Kidney glomerular epithelial cell (primary cell): ENCODE results near the gene PLEKHB1.

Experiments used
- DNase-seq: peaks from one replicate; lab custom pipeline; 2025; lab: John Stamatoyannopoulos, UW

PLEKHB1 gene, protein sequence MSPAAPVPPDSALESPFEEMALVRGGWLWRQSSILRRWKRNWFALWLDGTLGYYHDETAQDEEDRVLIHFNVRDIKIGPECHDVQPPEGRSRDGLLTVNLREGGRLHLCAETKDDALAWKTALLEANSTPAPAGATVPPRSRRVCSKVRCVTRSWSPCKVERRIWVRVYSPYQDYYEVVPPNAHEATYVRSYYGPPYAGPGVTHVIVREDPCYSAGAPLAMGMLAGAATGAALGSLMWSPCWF

DNA sequence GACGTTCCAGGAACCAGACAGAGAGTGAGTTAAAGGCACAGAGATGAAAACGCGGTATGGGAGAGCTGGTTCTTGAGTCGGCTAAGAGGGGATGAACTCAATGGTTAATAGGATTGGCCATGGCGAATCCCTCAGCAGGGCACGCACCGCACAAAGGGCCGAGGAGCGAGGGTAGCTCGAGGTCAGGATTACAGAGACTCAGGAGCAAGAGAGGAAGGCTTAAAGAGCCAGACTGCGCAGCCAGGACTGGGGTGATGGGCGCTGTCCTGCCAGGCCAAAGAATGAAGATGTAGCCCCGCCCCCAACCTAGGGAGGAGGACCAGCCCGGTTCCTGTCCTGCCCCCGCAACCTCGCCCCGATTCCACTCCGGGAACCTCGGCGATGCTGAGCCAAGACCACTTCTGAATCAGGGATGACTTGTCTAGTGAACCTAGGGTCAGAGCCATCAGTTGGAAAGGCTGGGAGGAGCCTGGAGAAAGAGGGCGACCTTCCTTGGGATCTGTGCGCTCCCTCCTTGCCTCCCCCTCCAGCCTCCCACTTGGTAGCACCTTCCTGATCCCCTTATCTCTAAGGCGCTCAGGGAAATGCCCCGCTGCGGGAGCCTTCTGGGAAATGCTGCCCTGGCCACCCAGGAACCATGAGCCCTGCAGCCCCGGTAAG lies at the start of gene PLEKHB1:
PLEKHB1 (plus strand) TSS at position 610 of the 660 bp plus-strand sequence; CDS start at position 638, 28 bp downstream.
- DNase-seq: no peak

DNA sequence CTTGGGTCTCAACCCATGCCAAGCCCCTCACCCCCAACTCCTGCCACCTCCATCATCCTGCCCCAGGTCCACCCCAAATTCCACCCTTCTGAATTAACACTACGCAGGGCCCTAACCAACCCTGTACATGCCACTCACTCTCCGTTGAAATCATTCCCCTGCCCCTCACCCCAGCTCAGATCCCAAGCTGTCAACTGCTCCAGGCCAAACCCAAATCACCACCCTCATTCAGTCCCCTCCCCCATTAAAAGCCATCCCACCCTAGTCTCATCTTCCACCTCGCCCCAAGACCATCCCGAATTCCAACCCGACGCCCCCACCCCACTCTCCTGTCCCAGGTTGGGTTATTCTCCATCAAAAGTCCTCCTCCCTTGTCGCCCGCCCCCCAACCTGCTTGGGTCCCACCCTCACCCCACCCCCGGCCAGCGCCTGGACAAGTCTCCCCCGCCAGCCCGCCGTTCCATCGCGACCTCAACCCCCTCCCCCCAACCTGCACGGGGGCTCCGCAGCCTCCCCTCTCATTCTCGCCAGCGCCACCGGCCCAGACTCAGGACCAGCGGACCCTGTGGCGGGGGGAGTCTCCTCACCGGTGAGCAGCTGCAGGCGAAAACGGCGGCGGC lies 48.9 kb upstream of the PLEKHB1 start:
- DNase-seq: no peak

DNA sequence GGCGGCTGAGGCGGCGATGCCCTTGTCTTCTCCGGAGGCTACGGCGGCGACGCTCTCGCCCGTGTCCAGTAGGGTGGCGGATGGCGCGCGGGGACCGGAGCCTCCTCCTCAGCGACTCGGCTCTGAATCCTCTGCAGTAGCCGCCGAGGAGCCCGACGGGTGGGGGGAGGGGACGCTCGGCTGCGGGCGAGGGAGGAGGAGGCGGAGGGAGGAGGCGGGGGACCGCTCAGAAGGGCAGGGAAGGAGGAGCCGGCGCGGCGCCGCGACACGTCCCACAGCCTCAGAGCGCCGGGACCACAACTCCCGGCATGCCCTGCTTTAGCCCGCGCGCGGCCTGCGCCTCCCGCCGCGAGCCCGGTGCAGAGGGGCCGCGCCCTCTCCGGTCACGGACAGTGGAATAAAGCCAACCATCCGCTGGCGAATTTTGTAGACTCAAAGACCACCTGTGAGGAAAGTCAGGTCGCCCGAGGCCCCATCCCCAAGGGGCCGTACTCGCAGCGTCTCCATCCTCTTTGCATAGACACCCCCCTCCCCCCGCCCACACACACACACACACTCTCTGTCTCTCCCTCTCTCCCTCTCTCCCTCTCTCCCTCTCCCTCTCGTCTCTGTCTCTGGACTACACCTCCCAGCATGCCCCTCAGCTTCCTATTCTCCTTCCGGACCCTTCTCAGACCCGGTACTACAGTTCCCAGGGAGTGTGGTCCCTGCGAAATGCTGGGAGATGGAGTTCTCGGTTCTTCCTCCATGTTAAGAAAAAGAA lies 48.2 kb upstream of the PLEKHB1 start, which contains the start of gene FAM168A:
FAM168A (minus strand) TSS at position 157 of the 763 bp plus-strand sequence. CDS start 129,638 bp downstream, outside the sequence.
- peak; percentile 94 for DNase-seq

DNA sequence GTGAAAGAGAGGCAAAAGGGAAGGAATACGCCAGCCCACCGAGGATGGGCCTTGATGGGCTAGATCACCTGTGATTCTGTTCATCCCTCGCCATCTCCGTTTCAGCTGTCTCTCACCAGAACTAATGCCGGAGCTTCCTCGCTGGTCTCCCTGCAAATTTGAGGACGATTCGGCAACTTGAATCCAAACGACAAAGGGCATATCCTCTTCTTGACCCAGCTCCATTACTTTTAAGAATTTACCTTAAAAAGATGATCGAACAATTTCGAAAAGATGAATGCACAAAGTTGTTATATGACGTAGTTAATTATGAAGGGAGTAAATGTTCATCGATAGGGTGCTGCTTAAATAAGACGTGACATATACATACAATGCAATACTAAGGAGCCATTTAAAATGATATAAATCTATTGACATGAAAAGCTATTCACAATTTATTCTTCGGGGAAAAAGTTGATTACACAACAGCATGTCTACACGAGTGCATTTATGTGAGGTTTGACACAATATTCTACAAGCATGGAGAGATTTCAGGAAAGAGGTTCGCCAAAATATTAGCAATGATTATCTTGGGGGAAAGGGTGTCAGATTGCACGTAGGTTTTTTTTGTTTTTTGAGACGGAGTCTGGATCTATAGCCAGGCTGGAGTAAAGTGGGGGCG lies 47.5 kb upstream of the PLEKHB1 start:
- no peak for DNase-seq

DNA sequence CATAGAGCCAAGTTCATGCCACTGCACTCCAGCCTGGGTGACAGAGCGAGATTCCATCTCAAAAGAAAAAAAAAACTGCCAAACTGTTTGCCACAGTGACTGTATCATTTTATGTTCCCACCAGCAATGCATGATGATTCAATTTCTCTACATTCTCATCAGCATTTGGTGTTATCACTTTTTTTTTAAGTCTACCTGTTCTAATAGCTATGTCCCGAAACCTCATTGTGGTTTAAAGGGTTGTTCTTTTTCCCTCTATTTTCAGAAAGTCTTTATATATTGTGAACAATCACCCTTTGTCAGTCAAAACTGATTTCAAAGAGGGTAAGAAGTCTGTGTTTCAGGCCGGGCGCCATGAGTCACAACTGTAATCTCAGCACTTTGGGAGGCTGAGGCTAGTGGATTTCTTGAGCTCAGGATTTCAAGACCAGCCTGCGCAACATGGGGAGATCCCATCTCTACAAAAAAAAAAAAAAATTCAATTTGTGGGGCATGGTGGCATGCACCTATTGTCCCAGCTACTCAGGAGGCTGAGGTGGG lies 33.7 kb upstream of the PLEKHB1 start:
- no peak for DNase-seq

DNA sequence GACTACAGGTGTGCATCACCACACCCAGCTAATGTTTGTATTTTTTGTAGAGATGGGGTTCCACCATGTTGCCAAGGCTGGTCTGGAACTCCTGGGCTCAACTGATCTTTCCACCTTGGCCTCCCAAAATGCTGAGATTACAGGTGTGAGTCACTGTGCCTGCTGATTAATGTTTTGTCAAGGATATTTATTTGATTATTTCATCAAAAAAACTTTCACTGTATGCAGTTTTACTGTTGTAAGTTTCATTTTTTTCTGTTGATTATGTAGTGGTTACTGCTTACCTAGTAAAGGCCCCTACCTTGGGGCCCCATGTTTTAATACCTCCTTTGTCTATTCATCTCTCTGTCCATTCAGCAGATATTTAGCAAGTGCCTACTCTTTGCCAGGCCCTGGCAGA lies 31.8 kb upstream of the PLEKHB1 start:
- no peak for DNase-seq

DNA sequence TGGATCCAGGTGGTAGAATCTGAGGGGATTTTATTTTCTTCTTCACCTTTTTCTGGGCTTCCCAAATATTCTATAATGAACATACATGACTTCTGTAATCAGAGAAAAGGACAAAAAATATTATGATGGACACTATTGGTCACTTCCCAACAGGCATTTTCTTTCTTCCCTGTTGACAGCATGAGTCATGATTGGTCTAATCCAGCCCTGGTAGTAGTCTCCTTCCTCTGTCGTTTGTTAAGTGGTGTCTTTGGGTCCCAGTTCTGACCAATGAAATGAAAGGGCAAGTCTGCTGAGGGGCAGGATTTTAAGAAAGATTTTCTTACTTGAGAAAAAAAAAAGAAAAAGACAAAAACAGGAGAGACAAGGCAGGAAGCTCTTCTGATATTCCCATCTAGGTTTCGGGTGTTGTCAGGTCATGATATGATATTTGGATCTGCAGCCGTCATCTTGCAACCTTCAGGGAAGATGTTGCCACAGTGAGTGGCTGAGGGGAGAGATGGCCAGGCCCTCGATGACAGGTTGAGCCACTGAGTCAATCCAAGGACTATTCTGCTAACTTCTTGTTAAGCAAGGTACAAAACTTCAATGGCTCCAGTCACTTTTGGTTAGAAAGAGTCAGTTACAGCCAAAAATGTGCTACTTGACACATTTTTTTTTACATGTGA lies 23.3 kb upstream of the PLEKHB1 start:
- no peak for DNase-seq

DNA sequence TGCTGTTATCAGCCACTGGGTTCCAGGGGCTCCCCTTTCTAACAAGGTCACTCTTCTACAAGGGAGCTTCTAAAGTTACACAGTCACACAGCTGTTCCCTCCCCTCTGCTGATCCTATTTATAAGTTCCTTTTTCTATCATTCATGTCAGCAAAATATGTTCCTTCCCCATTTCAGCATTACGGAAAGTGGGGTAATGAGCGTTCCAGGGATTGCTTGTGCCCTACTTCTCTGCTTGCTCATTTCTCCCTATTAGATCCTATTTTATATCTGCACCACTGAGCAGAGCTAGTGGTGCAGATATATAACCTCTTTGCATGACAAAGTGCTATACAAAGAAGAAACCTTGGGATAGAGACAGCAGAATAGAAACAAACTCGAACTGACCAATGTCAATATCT lies 22.7 kb upstream of the PLEKHB1 start:
- DNase-seq: no peak

DNA sequence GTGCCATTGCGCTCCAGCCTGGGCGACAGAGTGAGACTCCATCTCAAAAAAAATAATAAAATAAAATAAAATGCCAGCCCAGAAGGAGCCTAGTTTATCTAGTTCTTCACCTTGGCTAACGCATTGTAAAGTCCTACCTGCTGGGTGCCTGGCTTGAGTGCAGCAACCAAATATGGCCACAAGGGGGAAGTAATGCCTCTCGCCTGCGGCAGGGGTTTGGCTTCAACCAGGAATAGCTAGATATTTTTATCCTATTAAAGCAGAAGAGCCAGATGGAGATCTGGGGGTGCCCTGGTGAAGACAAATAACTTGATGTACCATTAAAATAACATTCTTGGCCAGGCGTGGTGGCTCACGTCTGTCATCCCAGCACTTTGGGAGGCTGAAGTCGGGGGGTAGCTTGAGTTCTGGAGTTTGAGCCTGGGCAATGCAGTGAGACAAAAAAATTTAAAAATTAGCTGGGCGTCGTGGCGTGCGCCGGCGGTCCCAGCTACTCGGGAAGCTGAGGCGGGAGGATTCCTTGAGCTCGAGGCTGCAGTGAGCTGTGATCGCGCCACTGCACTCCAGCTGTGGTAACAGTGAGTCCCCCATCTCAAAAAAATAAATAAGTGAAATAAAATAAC lies 20.6 kb upstream of the PLEKHB1 start:
- DNase-seq: peak; percentile 55

DNA sequence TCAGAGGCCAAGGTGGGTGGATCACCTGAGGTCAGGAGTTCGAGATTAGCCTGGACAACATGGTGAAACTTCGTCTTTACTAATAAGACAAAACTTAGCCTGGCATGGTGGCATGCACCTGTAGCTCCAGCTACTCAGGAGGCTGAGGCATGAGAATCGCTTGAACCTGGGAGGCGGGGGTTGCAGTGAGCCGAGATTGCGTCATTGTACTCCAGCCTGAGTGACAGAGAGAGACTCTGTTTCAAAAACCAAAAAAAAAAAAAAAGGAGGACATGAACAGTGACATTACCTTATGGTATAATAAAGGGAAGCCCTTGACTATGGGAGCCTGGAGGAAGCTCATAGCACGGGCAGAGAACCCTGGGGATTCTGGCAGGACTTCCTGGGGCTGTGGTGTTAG lies 16.5 kb upstream of the PLEKHB1 start:
- DNase-seq: no peak

DNA sequence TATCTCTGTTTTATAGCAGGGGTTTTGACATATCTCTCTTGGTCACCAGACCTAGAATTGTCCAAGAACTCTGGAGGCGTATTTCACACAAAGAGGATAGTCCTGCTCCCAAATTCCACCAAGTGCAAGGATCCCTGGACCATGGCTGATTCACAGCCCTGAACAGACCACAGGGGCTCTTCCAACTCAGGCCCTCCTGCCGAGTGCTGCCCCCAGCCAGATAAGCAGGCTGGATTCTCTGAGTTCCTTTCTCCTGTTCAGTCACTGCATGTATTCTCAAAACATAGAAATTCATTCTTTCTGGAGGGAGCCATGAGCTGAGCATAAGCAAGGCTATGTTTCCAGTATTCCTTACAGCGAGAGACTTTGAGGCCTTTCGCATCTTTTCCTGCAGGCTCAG lies 13.4 kb upstream of the PLEKHB1 start:
- DNase-seq: no peak

DNA sequence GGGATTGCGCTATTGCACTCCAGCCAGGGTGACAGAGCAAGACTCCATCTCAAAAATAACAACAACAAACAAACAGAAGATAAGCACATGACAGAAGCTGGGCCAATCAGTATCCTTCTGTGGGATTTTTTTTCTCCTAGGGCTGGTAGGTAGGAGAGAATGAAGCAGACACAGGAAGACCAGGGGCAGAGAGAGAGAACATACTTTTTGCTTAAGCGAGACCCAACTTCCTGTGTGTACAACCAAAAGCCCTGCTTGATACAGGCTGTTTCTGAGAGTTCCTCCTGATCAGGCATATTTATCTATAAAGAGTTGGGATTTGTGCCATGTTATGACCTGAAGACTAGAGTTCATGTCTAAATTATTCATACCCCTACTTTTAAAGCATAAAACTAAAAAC lies 12.4 kb upstream of the PLEKHB1 start:
- DNase-seq: no peak

DNA sequence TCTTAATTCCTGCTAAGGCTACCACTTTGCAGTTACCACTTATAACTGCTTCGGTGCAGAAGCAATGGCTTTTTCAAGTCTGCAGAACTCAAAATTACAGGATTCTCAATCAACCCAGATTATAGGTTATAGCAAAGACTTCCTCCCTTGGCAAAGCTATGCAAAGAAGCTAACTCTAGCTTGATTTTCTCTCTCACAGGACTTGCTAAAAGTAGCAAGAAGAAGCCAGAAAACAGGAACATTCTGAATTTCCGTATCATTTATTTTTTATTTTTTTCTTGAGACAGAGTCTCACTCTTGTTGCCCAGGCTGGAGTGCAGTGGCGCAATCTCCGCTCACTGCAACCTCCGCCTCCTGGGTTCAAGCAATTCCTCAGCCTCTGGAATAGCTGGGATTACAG lies 10.7 kb upstream of the PLEKHB1 start:
- DNase-seq: no peak

DNA sequence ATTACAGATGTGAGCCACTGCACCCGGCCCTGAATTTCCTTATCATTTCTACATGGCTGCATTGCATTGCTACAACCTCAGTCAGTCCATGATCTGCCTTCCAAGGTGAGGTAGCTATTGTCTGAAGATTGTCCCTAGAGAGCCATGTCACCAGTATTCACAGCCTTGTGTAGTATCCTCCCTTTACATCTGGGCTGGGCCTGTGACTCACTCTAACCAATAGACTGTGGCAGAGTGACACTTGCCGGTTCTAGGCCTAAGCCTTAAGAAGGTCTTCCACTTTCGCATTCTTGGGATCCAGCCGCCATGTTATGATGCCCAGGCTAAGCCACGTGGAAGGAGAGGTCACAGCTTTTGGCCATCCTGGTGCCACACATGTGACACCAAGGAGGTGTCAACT lies 10.1 kb upstream of the PLEKHB1 start:
- no peak for DNase-seq

DNA sequence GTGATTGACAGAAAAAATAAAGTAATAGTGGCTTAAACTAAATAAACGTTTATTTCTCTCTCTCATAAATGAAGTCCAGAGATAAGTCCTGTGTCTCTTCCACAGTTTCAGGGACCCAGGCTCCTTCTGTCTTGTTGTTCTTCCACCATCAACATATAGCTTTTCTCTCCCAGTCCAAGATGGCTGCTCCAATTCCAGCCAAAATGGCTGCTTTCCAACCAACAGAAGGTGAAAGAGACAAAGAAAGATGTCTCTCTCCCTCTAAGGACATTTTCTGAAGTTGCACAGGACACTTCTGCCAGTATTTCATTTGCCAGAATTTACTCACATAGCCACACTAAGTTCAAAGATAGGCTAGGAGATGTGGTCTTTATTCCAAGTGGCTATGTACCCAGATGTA lies 9.4 kb upstream of the PLEKHB1 start:
- DNase-seq: no peak

DNA sequence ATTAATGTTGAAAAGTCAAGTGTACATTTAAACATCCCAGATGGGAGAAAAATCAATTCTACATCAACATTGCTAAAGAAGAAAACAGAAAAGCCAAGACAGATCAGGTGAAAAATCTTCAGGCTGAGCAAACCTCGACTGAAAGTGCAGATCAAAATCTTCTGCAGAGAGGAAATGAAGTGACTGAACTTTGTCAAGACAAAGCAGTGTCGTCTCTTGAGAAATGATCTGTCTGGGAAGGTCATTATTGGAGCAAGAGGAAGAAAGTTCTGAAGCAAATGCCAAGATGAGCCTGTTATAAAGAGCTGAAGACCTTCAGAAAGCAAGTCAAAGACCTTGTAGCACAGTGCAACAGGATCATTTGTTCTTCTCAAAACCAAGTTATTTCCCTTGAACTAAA lies 5.8 kb upstream of the PLEKHB1 start:
- DNase-seq: no peak

DNA sequence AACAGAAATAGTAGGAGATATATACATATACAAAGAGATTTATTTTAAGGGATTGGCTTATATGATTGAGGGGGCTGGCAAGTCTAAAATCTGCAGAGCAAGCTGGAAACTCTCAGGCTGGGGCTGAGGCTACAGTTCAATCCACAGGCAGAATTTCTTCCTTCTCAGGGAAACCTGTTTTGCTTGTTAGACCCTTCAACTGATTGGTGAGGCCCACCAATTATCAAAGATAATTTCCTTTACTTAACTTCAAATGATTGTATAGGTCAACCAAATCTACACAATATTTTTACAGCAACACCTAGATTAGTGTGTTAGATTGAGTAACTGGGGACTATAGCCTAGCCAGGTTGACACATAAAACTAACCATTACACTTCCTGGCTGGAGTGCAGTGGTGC lies 4.7 kb upstream of the PLEKHB1 start:
- no peak for DNase-seq

DNA sequence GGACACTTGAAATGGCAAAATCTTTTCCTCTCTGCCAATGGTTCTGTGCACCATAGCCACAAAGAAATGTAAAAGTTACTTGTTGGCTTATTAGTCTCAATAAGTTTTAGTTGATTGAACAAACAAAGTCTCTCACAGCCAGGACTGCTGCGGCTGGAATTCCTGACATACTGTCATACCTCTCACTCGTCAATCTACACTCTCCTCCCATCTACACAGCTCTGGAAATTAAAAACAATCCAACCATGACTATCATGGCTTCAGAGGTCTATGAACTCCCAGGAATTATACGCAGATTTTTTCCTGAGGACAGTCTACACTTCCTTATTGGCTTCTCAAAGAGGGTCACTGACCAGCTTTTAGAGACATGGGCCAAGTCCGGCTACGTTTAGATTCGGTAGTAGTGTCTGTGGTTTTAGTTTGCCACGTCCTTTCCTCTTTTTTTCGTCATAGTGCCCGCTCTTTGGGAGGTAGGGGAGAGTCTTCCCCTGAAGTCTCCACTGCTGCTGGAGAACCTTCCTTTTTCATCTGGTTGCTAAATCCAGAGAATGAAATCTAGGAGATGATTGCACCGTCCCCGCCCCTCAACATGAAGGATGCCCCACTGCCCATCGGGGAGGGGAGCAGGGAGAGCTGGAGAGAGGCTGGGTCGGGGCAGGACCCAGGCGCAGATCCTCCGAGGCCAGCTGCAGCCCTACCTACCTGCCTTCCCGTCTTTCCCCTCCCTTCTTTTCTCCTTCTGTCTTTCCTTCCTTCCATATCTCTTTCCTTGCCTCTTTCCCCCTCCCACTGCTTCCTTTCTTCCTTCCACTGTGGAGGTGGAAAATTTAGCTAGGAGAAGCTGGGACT lies 1.0 kb upstream of the PLEKHB1 start:
- DNase-seq: peak; percentile 27

DNA sequence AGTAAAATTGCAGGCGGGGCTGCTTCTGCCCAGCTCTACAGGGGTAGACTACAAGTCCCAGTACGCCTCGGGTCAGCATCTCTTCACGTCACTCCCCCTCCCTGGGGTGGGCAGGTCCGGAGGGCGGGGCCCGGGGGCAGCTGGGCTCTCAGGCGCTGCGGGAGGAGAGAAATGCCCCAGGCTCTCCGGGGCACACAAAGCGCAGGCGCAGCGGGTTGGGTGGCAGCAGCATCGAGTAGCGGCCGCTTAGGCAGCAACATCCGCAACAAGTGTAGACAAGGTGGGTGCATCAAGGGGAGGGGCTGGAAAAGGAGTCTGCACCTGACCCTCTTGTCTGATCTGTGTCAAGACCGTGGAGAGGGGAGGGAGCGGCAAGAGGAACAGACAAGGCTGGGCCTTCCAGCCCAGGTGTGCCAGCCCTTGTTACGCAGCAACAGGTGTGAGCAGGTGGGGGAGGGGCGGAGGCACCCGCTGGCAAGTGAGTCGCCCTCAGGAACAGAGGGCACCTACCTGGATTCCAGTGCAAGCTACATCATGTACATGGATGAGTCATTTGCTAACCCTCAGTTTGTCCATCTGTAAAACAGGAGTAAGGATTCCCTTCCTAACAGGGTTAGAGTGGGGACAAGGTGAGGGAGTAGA lies 1.2 kb downstream of the PLEKHB1 start:
- peak; percentile 30 for DNase-seq
